ENCODE measurements around the gene TSPO2.

GRCh38 chr6:41049521-41049920 lies 7.3 kb downstream of the TSPO2 start:
- TF ChIP-seq CTCF (IDR thresholded peaks at IDR 0.05; ENCODE audit: low read depth, low read length, poor library complexity, severe bottlenecking), result no peak
- TF ChIP-seq EZH2phosphoT487 (IDR thresholded peaks at IDR 0.05; ENCODE audit: borderline replicate concordance, low read length), result no peak

Measured in DOHH2 (cell line).